ENCODE data around the gene PGLYRP2.

The PGLYRP2 gene

DNA sequence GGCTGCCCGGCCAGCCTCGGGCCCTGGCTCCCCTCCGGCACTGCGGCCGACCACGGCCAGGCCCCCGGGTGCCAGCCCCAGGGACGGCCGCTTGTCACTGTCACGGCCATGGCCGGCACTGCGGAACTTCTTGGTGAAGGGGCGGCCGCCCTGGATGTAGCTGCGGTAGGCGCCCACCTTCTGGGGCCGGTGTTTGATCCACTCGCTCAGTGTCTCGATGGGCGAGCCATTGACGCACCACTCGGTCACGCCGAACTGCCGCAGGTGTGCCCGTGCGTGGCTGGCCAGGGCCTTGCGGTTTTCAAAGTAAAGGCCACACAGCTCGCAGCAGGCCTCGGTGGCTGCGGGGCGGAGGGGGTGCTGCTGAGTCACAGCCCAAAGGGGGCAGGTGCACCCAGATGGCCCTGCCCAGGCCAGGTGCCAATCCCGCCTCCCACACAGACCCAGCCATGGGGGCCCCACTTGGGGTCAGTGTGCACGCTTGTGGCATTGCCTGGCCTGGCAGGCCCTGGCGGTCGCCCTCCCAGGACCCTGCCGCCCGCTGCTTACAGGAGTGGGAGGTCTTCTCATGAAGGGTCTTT, 54.5 kb downstream of the PGLYRP2 start:
- DNase-seq (ENCODE audit: low spot score) = no peak
- no peak overlapping the region for H3K27ac ChIP-seq (replicated peaks; ENCODE audit: low read length)
- H4K91ac ChIP-seq (ENCODE audit: low read depth, low read length, poor library complexity) = no peak overlapping the region
- no peak overlapping the region for H2BK5ac ChIP-seq (ENCODE audit: low read length)
- H3K4me2 ChIP-seq (ENCODE audit: insufficient read depth, low read length, poor library complexity, severe bottlenecking) = no peak overlapping the region
- H2BK12ac ChIP-seq (ENCODE audit: low read length) = no peak overlapping the region
- no peak overlapping the region for H2AFZ ChIP-seq (ENCODE audit: low read length)
- H3K23ac ChIP-seq (ENCODE audit: low read depth, low read length, poor library complexity) = peak overlapping the region; percentile 65
- H2BK120ac ChIP-seq (ENCODE audit: low read depth, low read length) = no peak overlapping the region
- no CpG with 5 or more reads among the region's 38 CpGs for WGBS, 2 donors (ENCODE audit: extremely low coverage in 2 of 2, insufficient read length in 2 of 2, insufficient replicate concordance in 1 of 2)
- no peak overlapping the region for H3K18ac ChIP-seq (ENCODE audit: low read length)
- no peak overlapping the region for H3K4ac ChIP-seq (ENCODE audit: low read length)
- no peak overlapping the region for H3K9ac ChIP-seq (ENCODE audit: low read depth, low read length, poor library complexity)
- no peak overlapping the region for H2BK15ac ChIP-seq (ENCODE audit: low read length)
- no peaks in the 10 kb centered on the region for H3K4me1 ChIP-seq (ENCODE audit: control insufficient read depth in 2 of 2, insufficient read depth in 1 of 2, low read depth in 1 of 2, low read length in 2 of 2)
- peaks cover 6 to 11% of the 10 kb centered on the region in 2 donors for H3K9me3 ChIP-seq (replicated peaks in 1 of 2; ENCODE audit: control insufficient read depth in 2 of 2, insufficient read depth in 1 of 2, low read depth in 1 of 2, low read length in 2 of 2)
- H4K8ac ChIP-seq (ENCODE audit: low read depth, low read length) = no peak overlapping the region
- no peak overlapping the region for H2AK5ac ChIP-seq (ENCODE audit: low read depth, low read length)
- H3K79me1 ChIP-seq (ENCODE audit: low read depth, low read length) = peaks cover 6% of the 10 kb centered on the region
- peaks cover 55 to 82% of the 10 kb centered on the region in 2 donors for H3K36me3 ChIP-seq (replicated peaks in 1 of 2; ENCODE audit: control insufficient read depth in 2 of 2, insufficient read depth in 2 of 2, low read length in 2 of 2)
- no peak overlapping the region for H3K14ac ChIP-seq (ENCODE audit: low read length)
- no peak overlapping the region for H3K4me3 ChIP-seq (ENCODE audit: low read length in 2 of 2)
- no peaks in the 10 kb centered on the region for H3K27me3 ChIP-seq (ENCODE audit: control insufficient read depth in 3 of 3, insufficient read depth in 3 of 3, low read depth in 1 of 3, low read length in 3 of 3)

- peaks cover 54 to 76% of the 10 kb centered on the region in 2 donors for H3K36me3 ChIP-seq (replicated peaks in 1 of 2; ENCODE audit: control insufficient read depth in 2 of 2, insufficient read depth in 2 of 2, low read length in 2 of 2)
- no peak overlapping the region for H4K8ac ChIP-seq (ENCODE audit: low read depth, low read length)
- H4K91ac ChIP-seq (ENCODE audit: low read depth, low read length, poor library complexity) = no peak overlapping the region
- no peak overlapping the region for H3K4me3 ChIP-seq (ENCODE audit: low read length in 2 of 2)
- H3K4ac ChIP-seq (ENCODE audit: low read length) = no peak overlapping the region
- H3K4me2 ChIP-seq (ENCODE audit: insufficient read depth, low read length, poor library complexity, severe bottlenecking) = no peak overlapping the region
- no CpG with 5 or more reads among the region's 13 CpGs for WGBS, 2 donors (ENCODE audit: extremely low coverage in 2 of 2, insufficient read length in 2 of 2, insufficient replicate concordance in 1 of 2)
- no peak overlapping the region for H2BK120ac ChIP-seq (ENCODE audit: low read depth, low read length)
- no peak overlapping the region for H3K18ac ChIP-seq (ENCODE audit: low read length)
- peaks cover 6% of the 10 kb centered on the region for H3K79me1 ChIP-seq (ENCODE audit: low read depth, low read length)
- DNase-seq (ENCODE audit: low spot score) = no peak
- H3K14ac ChIP-seq (ENCODE audit: low read length) = no peak overlapping the region
- H2BK15ac ChIP-seq (ENCODE audit: low read length) = no peak overlapping the region
- H2AFZ ChIP-seq (ENCODE audit: low read length) = no peak overlapping the region
- H2BK5ac ChIP-seq (ENCODE audit: low read length) = no peak overlapping the region
- no peak overlapping the region for H3K23ac ChIP-seq (ENCODE audit: low read depth, low read length, poor library complexity)
- H3K9ac ChIP-seq (ENCODE audit: low read depth, low read length, poor library complexity) = no peak overlapping the region
- no peak overlapping the region for H2BK12ac ChIP-seq (ENCODE audit: low read length)
- H3K27me3 ChIP-seq (ENCODE audit: control insufficient read depth in 3 of 3, insufficient read depth in 3 of 3, low read depth in 1 of 3, low read length in 3 of 3) = no peaks in the 10 kb centered on the region
- peaks cover 6 to 11% of the 10 kb centered on the region in 2 donors for H3K9me3 ChIP-seq (replicated peaks in 1 of 2; ENCODE audit: control insufficient read depth in 2 of 2, insufficient read depth in 1 of 2, low read depth in 1 of 2, low read length in 2 of 2)
- H3K4me1 ChIP-seq (ENCODE audit: control insufficient read depth in 2 of 2, insufficient read depth in 1 of 2, low read depth in 1 of 2, low read length in 2 of 2) = no peaks in the 10 kb centered on the region
- H2AK5ac ChIP-seq (ENCODE audit: low read depth, low read length) = no peak overlapping the region
- no peak overlapping the region for H3K27ac ChIP-seq (replicated peaks; ENCODE audit: low read length)
Observed at GRCh38 chr19:15424121-15424520, 55.2 kb downstream of the PGLYRP2 start.

- H4K91ac ChIP-seq (ENCODE audit: low read depth, low read length, poor library complexity) = no peak overlapping the region
- no peak overlapping the region for H3K18ac ChIP-seq (ENCODE audit: low read length)
- H3K4me2 ChIP-seq (ENCODE audit: insufficient read depth, low read length, poor library complexity, severe bottlenecking) = no peak overlapping the region
- no CpG with 5 or more reads among the region's 6 CpGs for WGBS, 2 donors (ENCODE audit: extremely low coverage in 2 of 2, insufficient read length in 2 of 2, insufficient replicate concordance in 1 of 2)
- no peak overlapping the region for H2BK5ac ChIP-seq (ENCODE audit: low read length)
- no peak overlapping the region for H3K4me3 ChIP-seq (ENCODE audit: low read length in 2 of 2)
- no peak overlapping the region for H3K4ac ChIP-seq (ENCODE audit: low read length)
- H3K36me3 ChIP-seq (replicated peaks in 1 of 2; ENCODE audit: control insufficient read depth in 2 of 2, insufficient read depth in 2 of 2, low read length in 2 of 2) = peaks cover 50 to 67% of the 10 kb centered on the region in 2 donors
- H3K23ac ChIP-seq (ENCODE audit: low read depth, low read length, poor library complexity) = no peak overlapping the region
- H3K27me3 ChIP-seq (ENCODE audit: control insufficient read depth in 3 of 3, insufficient read depth in 3 of 3, low read depth in 1 of 3, low read length in 3 of 3) = no peaks in the 10 kb centered on the region
- H2BK120ac ChIP-seq (ENCODE audit: low read depth, low read length) = no peak overlapping the region
- H2BK15ac ChIP-seq (ENCODE audit: low read length) = no peak overlapping the region
- H4K8ac ChIP-seq (ENCODE audit: low read depth, low read length) = no peak overlapping the region
- H2BK12ac ChIP-seq (ENCODE audit: low read length) = no peak overlapping the region
- no peak overlapping the region for H2AK5ac ChIP-seq (ENCODE audit: low read depth, low read length)
- H3K9ac ChIP-seq (ENCODE audit: low read depth, low read length, poor library complexity) = no peak overlapping the region
- peaks cover 6 to 11% of the 10 kb centered on the region in 2 donors for H3K9me3 ChIP-seq (replicated peaks in 1 of 2; ENCODE audit: control insufficient read depth in 2 of 2, insufficient read depth in 1 of 2, low read depth in 1 of 2, low read length in 2 of 2)
- no peak for DNase-seq (ENCODE audit: low spot score)
- H3K14ac ChIP-seq (ENCODE audit: low read length) = no peak overlapping the region
- no peak overlapping the region for H3K27ac ChIP-seq (replicated peaks; ENCODE audit: low read length)
- H3K79me1 ChIP-seq (ENCODE audit: low read depth, low read length) = peaks cover 10% of the 10 kb centered on the region
- H2AFZ ChIP-seq (ENCODE audit: low read length) = no peak overlapping the region
- no peaks in the 10 kb centered on the region for H3K4me1 ChIP-seq (ENCODE audit: control insufficient read depth in 2 of 2, insufficient read depth in 1 of 2, low read depth in 1 of 2, low read length in 2 of 2)
Observed at GRCh38 chr19:15423130-15423529, 56.2 kb downstream of the PGLYRP2 start.

GRCh38 chr19:15422296-15423075, 56.8 kb downstream of the PGLYRP2 start:
- Histone ChIP-seq H2BK12ac (ENCODE audit: low read length) (no peak overlapping the region), H3K4ac (ENCODE audit: low read length) (no peak overlapping the region), H2AFZ (ENCODE audit: low read length) (no peak overlapping the region), H2BK15ac (ENCODE audit: low read length) (no peak overlapping the region), H3K14ac (ENCODE audit: low read length) (no peak overlapping the region), H4K8ac (ENCODE audit: low read depth, low read length) (no peak overlapping the region), H3K23ac (ENCODE audit: low read depth, low read length, poor library complexity) (no peak overlapping the region), H2BK120ac (ENCODE audit: low read depth, low read length) (no peak overlapping the region), H4K91ac (ENCODE audit: low read depth, low read length, poor library complexity) (no peak overlapping the region), H3K4me1 (ENCODE audit: control insufficient read depth in 2 of 2, insufficient read depth in 1 of 2, low read depth in 1 of 2, low read length in 2 of 2) (peaks cover 2 to 3% of the 10 kb centered on the region in 2 donors), H3K79me1 (ENCODE audit: low read depth, low read length) (peaks cover 8% of the 10 kb centered on the region), H3K18ac (ENCODE audit: low read length) (no peak overlapping the region), H2BK5ac (ENCODE audit: low read length) (no peak overlapping the region), H3K4me2 (ENCODE audit: insufficient read depth, low read length, poor library complexity, severe bottlenecking) (no peak overlapping the region), H3K9me3 (replicated peaks in 1 of 2; ENCODE audit: control insufficient read depth in 2 of 2, insufficient read depth in 1 of 2, low read depth in 1 of 2, low read length in 2 of 2) (peaks cover 6 to 11% of the 10 kb centered on the region in 2 donors), H3K36me3 (replicated peaks in 1 of 2; ENCODE audit: control insufficient read depth in 2 of 2, insufficient read depth in 2 of 2, low read length in 2 of 2) (peaks cover 45 to 63% of the 10 kb centered on the region in 2 donors), H2AK5ac (ENCODE audit: low read depth, low read length) (no peak overlapping the region), H3K27me3 (ENCODE audit: control insufficient read depth in 3 of 3, insufficient read depth in 3 of 3, low read depth in 1 of 3, low read length in 3 of 3) (no peaks in the 10 kb centered on the region), H3K4me3 (ENCODE audit: low read length in 2 of 2) (no peak overlapping the region), H3K27ac (replicated peaks; ENCODE audit: low read length) (no peak overlapping the region), H3K9ac (ENCODE audit: low read depth, low read length, poor library complexity) (no peak overlapping the region)
- DNase-seq (ENCODE audit: low spot score) = no peak
- WGBS, 2 donors (ENCODE audit: extremely low coverage in 2 of 2, insufficient read length in 2 of 2, insufficient replicate concordance in 1 of 2) = no CpG with 5 or more reads among the region's 22 CpGs
